Measurements from ENCODE around the gene TMEM54.

DNA sequence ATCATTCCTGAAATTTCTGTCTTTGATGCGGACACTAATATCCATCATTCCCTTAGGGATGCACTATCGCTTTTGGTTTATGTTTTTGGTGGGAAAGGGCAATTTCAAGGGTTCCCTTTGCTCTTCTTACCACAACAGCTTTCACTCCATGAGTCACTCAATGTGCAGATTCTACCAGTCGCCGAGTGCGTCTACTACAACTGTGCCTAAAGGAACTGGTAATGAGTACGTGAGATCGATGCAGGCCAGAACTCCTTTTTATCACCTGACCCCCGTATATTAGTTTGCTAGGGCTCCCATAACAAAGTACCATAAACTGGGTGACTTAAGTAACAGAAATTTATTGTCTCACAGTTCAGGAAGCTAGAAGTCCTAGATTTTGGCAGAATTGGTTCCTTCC, 27.5 kb upstream of the TMEM54 start:
- TF ChIP-seq, protein P1, sequence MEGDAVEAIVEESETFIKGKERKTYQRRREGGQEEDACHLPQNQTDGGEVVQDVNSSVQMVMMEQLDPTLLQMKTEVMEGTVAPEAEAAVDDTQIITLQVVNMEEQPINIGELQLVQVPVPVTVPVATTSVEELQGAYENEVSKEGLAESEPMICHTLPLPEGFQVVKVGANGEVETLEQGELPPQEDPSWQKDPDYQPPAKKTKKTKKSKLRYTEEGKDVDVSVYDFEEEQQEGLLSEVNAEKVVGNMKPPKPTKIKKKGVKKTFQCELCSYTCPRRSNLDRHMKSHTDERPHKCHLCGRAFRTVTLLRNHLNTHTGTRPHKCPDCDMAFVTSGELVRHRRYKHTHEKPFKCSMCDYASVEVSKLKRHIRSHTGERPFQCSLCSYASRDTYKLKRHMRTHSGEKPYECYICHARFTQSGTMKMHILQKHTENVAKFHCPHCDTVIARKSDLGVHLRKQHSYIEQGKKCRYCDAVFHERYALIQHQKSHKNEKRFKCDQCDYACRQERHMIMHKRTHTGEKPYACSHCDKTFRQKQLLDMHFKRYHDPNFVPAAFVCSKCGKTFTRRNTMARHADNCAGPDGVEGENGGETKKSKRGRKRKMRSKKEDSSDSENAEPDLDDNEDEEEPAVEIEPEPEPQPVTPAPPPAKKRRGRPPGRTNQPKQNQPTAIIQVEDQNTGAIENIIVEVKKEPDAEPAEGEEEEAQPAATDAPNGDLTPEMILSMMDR (IDR thresholded peaks at IDR 0.05): no peak
- TF ChIP-seq POLR2A (IDR thresholded peaks at IDR 0.05): no peak
